HG03139 (cell line): Measurements from ENCODE around the gene TNIP3.
"Not testable (repeated sequence)": the region's sequence is repeated elsewhere in the genome, so short reads cannot be mapped to it uniquely, and the experiment has no call there.

Source experiments
- ATAC-seq: cut with Tn5 transposase; IDR thresholded peaks from one replicate; pipeline ENCODE4 v1.9.1; 2021; ENCODE audit not compliant: unreplicated experiment

TNIP3 gene

GRCh38 chr4:121180558-121180957 is 16.4 kb upstream of the TNIP3 start:
- ATAC-seq = no peak

GRCh38 chr4:121177246-121178137 is 13.4 kb upstream of the TNIP3 start:
- no peak for ATAC-seq

GRCh38 chr4:121176082-121176934 is 12.2 kb upstream of the TNIP3 start:
- no peak for ATAC-seq

GRCh38 chr4:121171477-121171876 is 7.4 kb upstream of the TNIP3 start:
- ATAC-seq = not testable (repeated sequence)

- ATAC-seq = peak; percentile 82
Observed at GRCh38 chr4:121168446-121169281, 4.5 kb upstream of the TNIP3 start.

- no peak for ATAC-seq
Observed at GRCh38 chr4:121166976-121167375, 2.9 kb upstream of the TNIP3 start.

GRCh38 chr4:121165206-121165605 is 1.1 kb upstream of the TNIP3 start:
- no peak for ATAC-seq

DNA sequence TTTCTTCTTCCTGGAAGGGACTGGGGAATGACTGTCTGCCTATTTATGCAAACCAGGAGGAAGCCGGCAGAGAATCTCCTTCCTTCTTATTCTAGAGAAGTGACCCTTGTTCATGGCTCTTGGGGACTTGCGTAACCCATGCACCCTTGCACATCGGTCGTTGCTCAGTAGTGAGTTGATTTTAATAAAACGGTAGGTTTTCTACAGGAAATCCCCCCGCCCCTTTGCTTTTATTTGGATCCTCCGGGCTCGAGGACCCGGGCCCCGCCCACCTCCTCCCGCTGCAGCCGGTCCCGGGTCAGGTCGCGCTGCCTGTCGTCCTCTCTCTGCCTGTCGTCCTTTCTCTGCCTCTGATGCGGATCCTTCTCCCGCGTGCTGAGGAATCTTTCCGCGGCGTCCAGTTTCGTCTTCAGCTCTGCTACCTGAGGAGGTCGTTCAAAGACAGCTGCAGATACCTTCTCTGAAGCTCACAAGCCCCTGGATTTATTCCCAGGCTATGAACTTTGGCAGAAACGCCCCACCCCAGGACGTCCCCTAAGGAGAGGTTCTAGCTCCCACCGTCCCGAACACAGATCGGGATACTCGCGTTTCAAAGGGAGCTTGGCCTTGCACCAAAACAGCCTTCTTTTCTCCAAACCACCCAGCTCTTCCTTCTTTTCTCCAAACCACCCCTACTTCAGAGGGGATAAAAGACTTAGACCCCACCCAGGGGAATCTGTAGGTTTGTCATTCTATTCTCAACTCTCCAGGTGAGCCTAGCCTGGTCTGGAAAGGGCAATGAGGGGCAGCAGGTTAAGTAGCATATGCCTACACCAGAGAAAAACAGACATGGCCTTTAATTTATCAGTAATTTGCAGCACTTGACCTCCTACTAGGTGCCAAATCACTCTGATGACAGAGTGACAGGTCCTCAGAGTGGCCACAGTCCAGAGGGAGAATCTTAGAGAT is 7.0 kb downstream of the TNIP3 start:
- no peak for ATAC-seq

- no peak for ATAC-seq
Observed at GRCh38 chr4:121155893-121156292, 8.2 kb downstream of the TNIP3 start.

DNA sequence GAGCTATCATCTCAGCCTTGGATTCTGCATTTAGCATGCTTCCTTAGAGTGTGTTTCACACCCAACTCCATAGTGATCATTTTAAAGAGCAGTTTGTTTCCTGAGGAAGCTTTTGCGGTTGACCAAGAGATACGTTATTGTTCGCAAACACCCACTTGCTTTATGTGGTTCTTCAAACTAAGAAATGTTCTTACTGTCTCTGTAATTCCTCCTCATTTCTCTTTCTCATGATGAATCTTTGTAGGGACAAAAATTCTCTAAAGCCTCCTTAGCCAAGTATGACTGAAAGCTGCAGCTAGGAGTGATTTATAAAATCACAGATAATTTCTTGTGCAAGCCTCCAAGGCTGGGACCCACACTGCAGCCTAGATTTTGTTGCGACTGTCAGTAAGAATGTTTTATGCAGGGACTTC is 10.0 kb downstream of the TNIP3 start:
- ATAC-seq = no peak

DNA sequence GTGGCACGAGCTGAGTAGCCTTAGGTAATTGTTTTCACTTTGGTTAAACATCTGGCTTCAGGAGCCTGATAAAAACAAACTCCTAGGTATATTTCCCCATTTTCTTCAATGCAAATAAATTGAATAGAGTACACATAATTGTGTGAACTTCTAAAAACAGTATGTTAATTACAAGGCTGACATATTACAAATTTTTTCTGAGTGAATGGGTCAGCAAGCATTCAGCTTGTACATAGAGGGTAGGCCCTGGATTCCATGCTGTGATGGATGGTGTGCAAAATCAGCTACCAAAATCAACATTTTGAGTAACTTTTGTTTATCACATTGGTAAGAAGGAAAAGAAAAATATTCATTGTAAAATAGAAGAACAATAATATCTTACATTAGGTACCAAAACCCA is 12.2 kb downstream of the TNIP3 start:
- no peak for ATAC-seq

- ATAC-seq = no peak
Observed at GRCh38 chr4:121150486-121150885, 13.6 kb downstream of the TNIP3 start.

DNA sequence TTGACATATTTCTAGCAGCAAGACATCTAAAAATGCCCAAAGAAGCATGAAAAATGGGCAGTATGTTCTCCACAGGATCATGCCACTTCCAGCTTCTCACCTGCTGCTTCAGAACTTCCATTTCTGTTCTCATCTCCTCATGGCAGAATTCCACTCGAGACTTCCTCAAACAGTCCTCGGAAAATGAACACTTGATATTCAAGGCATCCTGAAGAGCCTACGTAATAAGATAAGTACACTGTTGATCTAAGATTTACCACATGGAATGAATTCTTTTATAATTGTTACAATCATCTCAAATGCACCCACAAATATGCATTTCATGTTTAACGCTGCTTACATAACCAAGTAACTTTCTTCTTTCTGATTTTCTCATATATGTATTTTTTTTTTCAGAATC is 14.1 kb downstream of the TNIP3 start:
- ATAC-seq = no peak

GRCh38 chr4:121148621-121149020 is 15.5 kb downstream of the TNIP3 start:
- no peak for ATAC-seq

- ATAC-seq = no peak
Observed at GRCh38 chr4:121148000-121148399, 16.1 kb downstream of the TNIP3 start.

DNA sequence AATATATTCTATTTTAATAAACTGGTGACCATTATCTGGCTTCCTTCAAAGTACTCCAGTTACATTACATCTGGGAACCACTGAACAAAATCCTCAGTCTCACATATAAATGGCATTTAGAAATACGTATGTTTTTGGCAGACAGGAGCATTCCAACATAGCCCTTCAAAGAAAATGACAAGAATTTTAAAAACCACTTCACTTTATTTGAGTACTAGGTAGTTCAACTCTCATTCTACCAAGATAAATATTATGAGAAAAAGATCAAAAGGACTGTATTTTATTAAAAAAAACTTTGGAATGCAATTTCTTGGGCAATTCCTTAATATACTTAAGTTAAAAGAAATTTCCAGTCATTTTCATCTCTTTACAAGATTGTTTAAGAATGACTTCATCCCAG is 17.6 kb downstream of the TNIP3 start:
- ATAC-seq = no peak

GRCh38 chr4:121145430-121145829 is 18.7 kb downstream of the TNIP3 start:
- ATAC-seq = no peak

GRCh38 chr4:121144021-121144420 is 20.1 kb downstream of the TNIP3 start:
- no peak for ATAC-seq

DNA sequence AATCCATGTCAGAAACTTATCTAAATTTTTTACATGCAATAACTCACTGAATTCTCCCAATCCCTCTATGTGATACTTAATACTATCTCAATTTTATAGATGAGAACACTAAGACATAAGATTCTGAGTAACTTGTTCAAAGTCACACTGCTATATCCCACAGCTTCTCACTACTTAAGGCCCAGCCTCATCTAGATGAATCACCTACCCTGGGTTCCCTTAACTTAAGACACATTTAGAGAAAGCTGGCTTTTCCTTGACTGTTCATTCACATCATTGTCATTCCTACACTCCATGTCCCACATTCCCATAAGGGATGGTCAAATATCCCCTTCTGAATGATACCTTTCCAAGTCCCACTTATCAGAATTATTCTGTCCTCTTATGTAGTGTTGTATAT is 21.0 kb downstream of the TNIP3 start:
- no peak for ATAC-seq
